Mesendoderm (in vitro differentiated cells): Measurements from ENCODE around the gene EML3.
A peak's percentile ranks its signal among the peaks of the same experiment; 100 is the strongest.
"Not testable (repeated sequence)": the region's sequence is repeated elsewhere in the genome, so short reads cannot be mapped to it uniquely, and the experiment has no call there.

Experiments
- DNase-seq: peaks from one replicate; pipeline ENCODE4 v3.0.0; 2013
- H2AK5ac ChIP-seq: 2 replicates; pipeline ENCODE4 v1.6.1; 2013; ENCODE audit warnings: low read length, inconsistent platforms
- H2BK120ac ChIP-seq: 2 replicates; pipeline ENCODE4 v1.6.1; 2013; ENCODE audit warnings: low read depth, mild to moderate bottlenecking, low read length, moderate library complexity, mixed read lengths
- H2BK15ac ChIP-seq: replicated peaks from 2 replicates; pipeline ENCODE4 v1.6.1; 2013; ENCODE audit warnings: low read depth, mild to moderate bottlenecking, moderate library complexity
- H2BK5ac ChIP-seq: 2 replicates; pipeline ENCODE4 v1.6.1; 2013; ENCODE audit warnings: low read length, inconsistent platforms
- H3K18ac ChIP-seq: 2 replicates; pipeline ENCODE4 v1.6.1; 2013; ENCODE audit warnings: mild to moderate bottlenecking, low read length, mixed read lengths
- H3K23ac ChIP-seq: one replicate; pipeline ENCODE4 v1.6.1; 2013; ENCODE audit warnings: low read length
- H3K27ac ChIP-seq: 2 replicates; pipeline ENCODE4 v1.5.1; 2013; ENCODE audit warnings: low read depth, mild to moderate bottlenecking, inconsistent platforms, low read length, moderate library complexity
- H3K27me3 ChIP-seq: 2 replicates; pipeline ENCODE4 v1.6.1; 2013; ENCODE audit warnings: low read length, control low read depth, mild to moderate bottlenecking, inconsistent platforms; ENCODE audit not compliant: insufficient read depth, poor library complexity
- H3K36me3 ChIP-seq: 2 replicates; pipeline ENCODE4 v1.6.1; 2013; ENCODE audit warnings: low read length, inconsistent platforms; ENCODE audit not compliant: control insufficient read depth, insufficient read depth
- H3K4ac ChIP-seq: one replicate; pipeline ENCODE4 v1.6.1; 2013; ENCODE audit warnings: low read depth, mild to moderate bottlenecking, low read length, moderate library complexity
- H3K4me1 ChIP-seq: 2 replicates; pipeline ENCODE4 v1.6.1; 2013; ENCODE audit warnings: low read depth, low read length, inconsistent platforms; ENCODE audit not compliant: control insufficient read depth
- H3K4me2 ChIP-seq: 2 replicates; pipeline ENCODE4 v1.6.1; 2013; ENCODE audit warnings: low read length
- H3K4me3 ChIP-seq: 2 replicates; pipeline ENCODE4 v1.5.1; 2013; ENCODE audit warnings: mild to moderate bottlenecking, low read length
- H3K56ac ChIP-seq: one replicate; pipeline ENCODE4 v1.6.1; 2013; ENCODE audit warnings: low read length
- H3K79me1 ChIP-seq: 2 replicates; pipeline ENCODE4 v1.6.1; 2013; ENCODE audit warnings: low read length, inconsistent platforms
- H3K79me2 ChIP-seq: 2 replicates; pipeline ENCODE4 v1.6.1; 2013; ENCODE audit warnings: mild to moderate bottlenecking, low read length; ENCODE audit not compliant: control insufficient read depth, insufficient read depth
- H3K9ac ChIP-seq: 2 replicates; pipeline ENCODE4 v1.6.1; 2013; ENCODE audit warnings: low read length, inconsistent platforms
- H4K5ac ChIP-seq: one replicate; pipeline ENCODE4 v1.6.1; 2013; ENCODE audit warnings: low read length
- H4K8ac ChIP-seq: one replicate; pipeline ENCODE4 v1.6.1; 2013; ENCODE audit warnings: low read depth, mild to moderate bottlenecking, control low read depth, low read length, moderate library complexity
- WGBS: extraction: QIAGEN DNeasy Blood & Tissue Kit; methylation state at CpG from one replicate; pipeline ENCODE4 v1.1.7; 2013; ENCODE audit warnings: low lambda C conversion rate, missing lambda C conversion rate; ENCODE audit not compliant: insufficient coverage; ENCODE audit errors: extremely low coverage; 5-methylcytosine and 5-hydroxymethylcytosine counted together

Gene EML3

DNA sequence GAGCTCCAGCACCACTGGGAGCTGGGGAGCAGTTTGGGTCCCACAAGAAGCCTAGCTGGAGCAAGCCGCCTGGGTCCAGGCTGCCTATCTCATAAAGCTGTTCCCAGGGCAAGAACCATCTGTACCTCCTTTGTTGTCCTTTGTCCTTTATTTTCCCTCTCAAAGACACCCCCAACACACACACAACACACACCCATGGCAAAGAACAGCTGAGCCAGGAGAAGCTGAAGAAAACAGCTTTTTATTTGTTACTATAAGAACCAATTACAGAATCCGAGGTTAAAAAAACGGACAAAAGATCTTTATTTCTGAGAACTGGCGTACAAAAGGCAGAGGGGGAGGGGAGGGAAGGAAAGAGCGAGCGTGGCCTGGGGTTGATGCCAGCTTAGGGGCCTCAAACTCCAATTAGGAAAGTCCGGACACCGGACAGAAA is 19.6 kb downstream of the EML3 start:
- Histone ChIP-seq H2AK5ac (no peak overlapping the region), H3K9ac (no peak overlapping the region), H3K4me2 (no peak overlapping the region), H2BK5ac (no peak overlapping the region), H2BK120ac (no peak overlapping the region), H3K4me3 (no peak overlapping the region), H3K79me1 (peaks cover 15% of the 10 kb centered on the region), H3K4ac (no peak overlapping the region), H3K79me2 (peaks cover 6% of the 10 kb centered on the region), H3K36me3 (peaks cover 28% of the 10 kb centered on the region), H2BK15ac (no peak overlapping the region), H4K5ac (no peak overlapping the region), H3K18ac (no peak overlapping the region), H4K8ac (no peak overlapping the region), H3K4me1 (peaks cover 2% of the 10 kb centered on the region), H3K56ac (no peak overlapping the region), H3K23ac (no peak overlapping the region), H3K27me3 (no peaks in the 10 kb centered on the region), H3K27ac (no peak overlapping the region)
- DNase-seq = no peak
- no CpG with 5 or more reads among the region's 8 CpGs for WGBS

- Histone ChIP-seq H3K36me3 (peaks cover 22% of the 10 kb centered on the region), H3K79me1 (peaks cover 7% of the 10 kb centered on the region), H3K4me2 (peak overlapping the region; percentile 82), H3K4me3 (peak overlapping the region; percentile 36), H4K8ac (no peak overlapping the region), H3K4ac (no peak overlapping the region), H2BK5ac (no peak overlapping the region), H2BK15ac (no peak overlapping the region), H3K9ac (peak overlapping the region; percentile 84), H3K4me1 (peaks cover 2% of the 10 kb centered on the region), H3K79me2 (peaks cover 5% of the 10 kb centered on the region), H3K27me3 (no peaks in the 10 kb centered on the region), H2AK5ac (peak overlapping the region; percentile 1), H3K18ac (no peak overlapping the region), H3K27ac (peak overlapping the region; percentile 34), H2BK120ac (no peak overlapping the region), H3K23ac (peak overlapping the region; percentile 76), H3K56ac (peak overlapping the region; percentile 92), H4K5ac (no peak overlapping the region)
- WGBS = no CpG with 5 or more reads among the region's 17 CpGs
- no peak for DNase-seq
Measured at GRCh38 chr11:62592146-62592815, 20.3 kb downstream of the EML3 start.

DNA sequence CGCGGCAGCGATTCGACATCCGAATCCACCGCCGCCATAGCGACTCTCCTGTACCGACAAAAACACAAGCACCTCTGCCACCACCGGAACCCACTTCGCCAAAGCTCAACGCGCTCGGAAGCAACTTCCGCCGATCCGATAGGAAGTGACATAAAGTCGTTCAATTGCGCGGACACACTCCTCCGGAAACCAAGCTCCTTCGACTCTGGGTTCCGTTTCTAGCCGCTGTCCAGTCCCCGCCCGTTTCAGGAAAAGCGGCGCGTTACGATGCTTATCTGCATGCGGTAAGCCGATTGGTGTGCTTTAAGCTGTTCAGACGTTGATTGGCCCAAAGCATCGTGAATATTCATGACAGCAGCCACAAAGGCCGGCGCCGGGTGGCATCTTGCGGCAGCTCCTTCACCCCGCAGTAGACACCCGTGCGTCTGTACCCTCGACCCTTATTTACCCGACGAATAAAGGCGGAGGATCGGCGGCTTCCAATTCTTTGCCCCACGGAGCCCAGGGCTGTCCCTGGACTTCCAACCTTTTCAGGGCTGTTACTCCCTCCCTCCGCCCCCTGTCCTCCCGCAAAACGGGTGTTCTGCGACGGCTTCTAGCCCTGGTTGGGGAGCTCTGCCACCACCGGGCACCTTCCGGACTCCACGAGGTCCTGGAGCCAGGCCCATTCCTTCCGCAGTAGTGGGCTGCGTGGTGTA is 21.0 kb downstream of the EML3 start, which contains the start of gene TUT1:
TSS of gene TUT1 (minus strand) at position 76 of the 698 bp plus-strand sequence. CDS start at position 38, 38 bp downstream.
- H3K27ac ChIP-seq = peak within 1 kb of the TSS; percentile 82
- peak within 1 kb of the TSS; percentile 92 for H3K4ac ChIP-seq
- no peak within 1 kb of the TSS for H4K8ac ChIP-seq
- H3K4me2 ChIP-seq = peak within 1 kb of the TSS; percentile 86
- peak within 1 kb of the TSS; percentile 14 for H2AK5ac ChIP-seq
- peak within 1 kb of the TSS; percentile 45 for H2BK5ac ChIP-seq
- peak within 1 kb of the TSS; percentile 96 for H3K56ac ChIP-seq
- H3K36me3 ChIP-seq = peaks cover 19% of the 10 kb centered on the region
- H3K23ac ChIP-seq = peak within 1 kb of the TSS; percentile 76
- no peaks in the 10 kb centered on the region for H3K27me3 ChIP-seq
- peak within 1 kb of the TSS; percentile 97 for H3K4me3 ChIP-seq
- H3K79me1 ChIP-seq = peaks cover 5% of the 10 kb centered on the region
- H3K18ac ChIP-seq = peak within 1 kb of the TSS; percentile 44
- peak; percentile 100 for DNase-seq
- no CpG with 5 or more reads among the region's 58 CpGs for WGBS
- H3K9ac ChIP-seq = peak within 1 kb of the TSS; percentile 95
- peak within 1 kb of the TSS; percentile 75 for H4K5ac ChIP-seq
- no peak within 1 kb of the TSS for H2BK120ac ChIP-seq
- H2BK15ac ChIP-seq = no peak within 1 kb of the TSS
- peaks cover 2% of the 10 kb centered on the region for H3K4me1 ChIP-seq
- peaks cover 5% of the 10 kb centered on the region for H3K79me2 ChIP-seq

DNA sequence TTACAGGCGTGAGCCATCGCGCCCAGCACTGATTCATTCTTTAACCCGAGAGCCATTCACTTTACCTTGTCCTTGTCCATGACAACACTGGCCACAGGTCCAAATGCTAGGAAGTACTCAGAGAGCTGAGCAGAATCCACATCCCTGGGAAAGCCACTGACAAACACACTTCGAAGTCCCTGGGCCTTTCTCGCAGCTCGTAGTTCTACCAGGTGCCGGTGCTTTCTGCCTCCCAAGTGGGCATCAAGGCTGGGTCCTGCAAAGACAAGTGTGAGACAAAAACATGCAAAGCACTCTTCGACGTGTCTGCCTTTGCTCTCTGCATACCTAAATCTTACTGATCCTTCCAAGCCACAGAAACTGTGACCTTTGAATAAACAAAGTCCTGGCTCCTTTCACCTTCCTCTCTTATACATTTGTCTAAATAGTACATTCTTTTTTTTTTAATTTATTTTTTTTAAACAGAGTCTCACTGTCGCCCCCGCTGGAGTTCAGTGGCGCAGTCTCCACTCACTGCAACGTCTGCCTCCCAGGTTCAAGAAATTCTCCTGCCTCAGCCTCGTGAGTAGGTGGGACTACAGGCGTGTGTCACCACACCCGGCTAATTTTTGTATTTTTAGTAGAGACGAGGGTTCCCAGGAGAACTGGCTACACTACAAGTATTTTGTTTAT is 23.5 kb downstream of the EML3 start:
- Histone ChIP-seq H2BK5ac (no peak overlapping the region), H4K8ac (no peak overlapping the region), H2BK120ac (no peak overlapping the region), H3K4me2 (no peak overlapping the region), H3K4me3 (no peak overlapping the region), H3K23ac (no peak overlapping the region), H2BK15ac (no peak overlapping the region), H3K18ac (no peak overlapping the region), H4K5ac (no peak overlapping the region), H3K4ac (no peak overlapping the region), H3K79me2 (peaks cover 5% of the 10 kb centered on the region), H3K36me3 (peaks cover 5% of the 10 kb centered on the region), H3K27me3 (no peaks in the 10 kb centered on the region), H3K9ac (no peak overlapping the region), H3K4me1 (peaks cover 2% of the 10 kb centered on the region), H3K56ac (no peak overlapping the region), H3K79me1 (peaks cover 5% of the 10 kb centered on the region), H2AK5ac (no peak overlapping the region), H3K27ac (no peak overlapping the region)
- peak; percentile 40 for DNase-seq
- no CpG with 5 or more reads among the region's 18 CpGs for WGBS

GRCh38 chr11:62585356-62585755 is 27.2 kb downstream of the EML3 start:
- DNase-seq, H3K9ac ChIP-seq, H2BK5ac ChIP-seq, H3K27me3 ChIP-seq, H2BK120ac ChIP-seq, H3K56ac ChIP-seq, H3K18ac ChIP-seq, H3K4ac ChIP-seq, H4K5ac ChIP-seq, H4K8ac ChIP-seq, H3K79me1 ChIP-seq, H2AK5ac ChIP-seq, H3K4me1 ChIP-seq, H3K23ac ChIP-seq, H2BK15ac ChIP-seq, H3K4me2 ChIP-seq, H3K27ac ChIP-seq, H3K4me3 ChIP-seq, H3K79me2 ChIP-seq, H3K36me3 ChIP-seq: not testable (repeated sequence)
- no CpG with 5 or more reads among the region's 7 CpGs for WGBS
